Right lobe of liver (tissue), 6 donors: ENCODE measurements around the gene ANAPC2. TPM values are rescaled to one million over a fixed set of nuclear protein-coding genes. Genes with fewer than 3 reads are reported as not detected.

ENCODE experiments used
- ATAC-seq, 4 donors: fragments of 200-7000 bp; cut with Tn5 transposase; one replicate each; pipeline ENCODE4 v1.9.1; 2020; ENCODE audit warnings: mild to moderate bottlenecking in 4 of 4, moderate library complexity in 4 of 4
- DNase-seq, 3 donors: peaks; one replicate each; pipeline ENCODE4 v3.0.0-alpha.2; 2020
- H3K27ac ChIP-seq, 3 donors: fragments of 200-600 bp; one replicate each; pipeline ENCODE4 v1.8.0; 2022
- H3K27me3 ChIP-seq, 2 donors: fragments of 200-600 bp; one replicate each; pipeline ENCODE4 v1.8.0; 2022
- H3K36me3 ChIP-seq, 4 donors: fragments of 200-600 bp; sonication (generic) in 1 of 4; one replicate each; pipeline versions ENCODE4 v1.5.1 to v1.8.0; 2017 to 2022; ENCODE audit warnings: control low read depth in 1 of 4
- H3K4me1 ChIP-seq, 4 donors: fragments of 200-600 bp; sonication (generic) in 1 of 4; one replicate each; pipeline versions ENCODE4 v1.5.1 to v1.8.0; 2017 to 2022; ENCODE audit warnings: control low read depth in 1 of 4
- H3K4me3 ChIP-seq, 3 donors: fragments of 200-600 bp; one replicate each; pipeline ENCODE4 v1.8.0; 2022
- H3K9me3 ChIP-seq, 4 donors: fragments of 200-600 bp; sonication (generic) in 1 of 4; one replicate each; pipeline versions ENCODE4 v1.5.1 to v1.8.0; 2017 to 2022; ENCODE audit warnings: control low read depth in 1 of 4
- CTCF ChIP-seq, 4 donors: fragments of 200-600 bp in 3 of 4; fragments of 450-650 bp in 1 of 4; IDR thresholded peaks; one replicate each; pipeline versions ENCODE4 v1.5.1 to v1.8.0; 2016 to 2022; ENCODE audit warnings: antibody characterized with exemption in 4 of 4, mild to moderate bottlenecking in 2 of 4
- POLR2A ChIP-seq: fragments of 450-650 bp; IDR thresholded peaks from one replicate; pipeline ENCODE4 v1.6.1; 2017; ENCODE audit warnings: antibody characterized with exemption, mild to moderate bottlenecking
- WGBS: methylation state at CpG from one replicate; pipeline ENCODE4 v1.1.6; 2018; ENCODE audit warnings: low coverage, low lambda C conversion rate; ENCODE audit not compliant: insufficient coverage; ENCODE audit errors: missing lambda C conversion rate; 5-methylcytosine and 5-hydroxymethylcytosine counted together
- intact Hi-C, 2 donors: fragments of 100-400 bp; cut with DNase I; formaldehyde crosslinking; loops; one replicate each; pipeline versions ENCODE4 v1.11.2 to v1.14.1; 2022
- total RNA-seq, 6 experiments: library from RNA; depleted of rRNA in 2 of 6; stranded (reverse); fragments of >200 nt in 2 of 6; fragmentation: NEBNext Ultra II Directional in 3 of 6; extraction: Animal tissue kit (Norgen Biotek cat#: 25700) in 3 of 6; gene quantifications; one replicate each; pipeline versions ENCODE4 v1.1.0 to v1.2.4, GENCODE V29; 2016 to 2023
- donor health status: DM: no; HTN: yes; CAD: no.
- donor health status: DM: no; HTN: no; CAD: no.
- donor health status: DM: no; HTN: no; CAD: no.
- donor health status: DM: no; HTN: yes; CAD: no.
- donor health status: DM: no; HTN: yes; CAD: no.

ANAPC2 gene
- total RNA-seq, 6 experiments from 2014 or later: 16.1 to 36.5 (median 27.9) TPM

DNA sequence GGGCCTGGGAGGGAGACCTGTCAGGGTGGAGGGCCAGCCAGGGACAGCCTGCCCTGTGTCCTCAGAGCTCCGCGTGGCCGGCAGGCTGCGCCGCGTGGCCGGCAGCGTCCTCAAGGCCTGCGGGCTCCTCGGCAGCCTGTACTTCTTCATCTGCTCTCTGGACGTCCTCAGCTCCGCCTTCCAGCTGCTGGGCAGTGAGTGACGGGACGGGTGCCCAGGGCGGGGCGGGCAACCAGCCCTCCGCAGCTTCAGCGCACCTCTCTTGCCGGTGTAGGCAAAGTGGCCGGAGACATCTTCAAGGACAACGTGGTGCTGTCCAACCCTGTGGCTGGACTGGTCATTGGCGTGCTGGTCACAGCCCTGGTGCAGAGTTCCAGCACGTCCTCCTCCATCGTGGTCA, 44.1 kb upstream of the ANAPC2 start:
- Histone ChIP-seq H3K4me1 (peaks cover 0 to 6% (median 0%) of the 10 kb centered on the region in 4 donors), H3K27me3 (no peaks in the 10 kb centered on the region), H3K36me3 (no peaks in the 10 kb centered on the region), H3K9me3 (no peaks in the 10 kb centered on the region), H3K4me3 (no peak overlapping the region), H3K27ac (no peak overlapping the region)
- no peak for TF ChIP-seq CTCF (IDR thresholded peaks at IDR 0.05)
- no peak for TF ChIP-seq POLR2A
- DNase-seq (no peak), ATAC-seq (no peak)
- intact Hi-C loops: loop anchor here (5.0 to 10.0 kb wide), 4 partner anchors 48 to 115 kb away; partner anchors contain the start of genes ANAPC2 (in 1 of the 2) and SSNA1 (in 1 of the 2)
- no CpG with 5 or more reads among the region's 24 CpGs for WGBS

- H3K4me1 ChIP-seq: peaks cover 0 to 6% (median 0%) of the 10 kb centered on the region in 4 donors
- intact Hi-C loops: loop anchor here (5.0 to 10.0 kb wide), 4 partner anchors 47 to 115 kb away; partner anchors contain the start of genes ANAPC2 (in 1 of the 2) and SSNA1 (in 1 of the 2)
- no peak overlapping the region for H3K4me3 ChIP-seq
- TF ChIP-seq CTCF (IDR thresholded peaks at IDR 0.05): no peak
- TF ChIP-seq POLR2A: no peak
- ATAC-seq (no peak), DNase-seq (no peak)
- no peaks in the 10 kb centered on the region for H3K27me3 ChIP-seq
- WGBS: 60% methylated on average over 1 of the region's 10 CpGs
- no peaks in the 10 kb centered on the region for H3K9me3 ChIP-seq
- H3K27ac ChIP-seq: no peak overlapping the region
- H3K36me3 ChIP-seq: no peaks in the 10 kb centered on the region
These were observed 43.7 kb upstream of the ANAPC2 start for GRCh38 chr9:137232101-137232500.

DNA sequence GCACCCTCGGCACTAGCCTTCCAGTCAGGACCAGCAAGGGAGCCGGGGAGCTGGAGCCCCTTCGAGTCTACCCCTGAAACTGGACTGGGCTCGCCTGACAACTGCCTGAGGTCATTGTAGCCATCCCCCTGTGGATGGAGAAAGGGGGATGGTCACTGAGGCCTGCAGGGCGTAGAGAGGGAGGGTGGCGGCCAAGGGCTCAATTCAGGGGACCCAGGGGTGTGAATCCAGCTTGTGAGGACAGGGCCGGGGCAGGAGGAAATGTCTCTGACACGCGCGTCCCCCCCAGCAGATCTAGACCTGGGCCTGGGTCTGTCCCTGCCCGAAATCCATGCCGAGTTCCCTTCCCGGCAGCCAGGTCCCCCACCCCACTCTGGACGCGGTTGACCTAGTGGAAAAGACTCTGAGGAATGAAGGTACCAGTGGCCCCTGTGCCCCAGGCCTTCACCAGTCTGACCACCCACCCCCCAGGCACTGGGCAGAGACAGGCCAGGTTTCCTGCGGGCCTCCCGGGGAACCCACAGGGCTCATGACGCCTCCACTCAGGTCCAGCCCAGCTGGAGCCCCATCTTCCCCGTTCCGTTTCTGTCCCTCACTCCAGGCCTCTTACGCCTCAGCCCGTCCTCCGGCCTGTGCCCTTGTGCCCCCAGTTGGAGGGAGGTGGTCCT, 43.1 kb upstream of the ANAPC2 start:
- H3K4me3 ChIP-seq: no peak overlapping the region
- no peaks in the 10 kb centered on the region for H3K27me3 ChIP-seq
- intact Hi-C loops: loop anchor here (5.0 to 10.0 kb wide), 4 partner anchors 47 to 114 kb away; partner anchors contain the start of genes ANAPC2 (in 1 of the 2) and SSNA1 (in 1 of the 2)
- H3K27ac ChIP-seq: no peak overlapping the region
- WGBS: 63% methylated on average over 3 of the region's 23 CpGs
- TF ChIP-seq POLR2A: no peak
- TF ChIP-seq CTCF (IDR thresholded peaks at IDR 0.05): no peak
- H3K36me3 ChIP-seq: no peaks in the 10 kb centered on the region
- ATAC-seq (no peak), DNase-seq (no peak)
- no peaks in the 10 kb centered on the region for H3K9me3 ChIP-seq
- H3K4me1 ChIP-seq: peaks cover 0 to 3% (median 0%) of the 10 kb centered on the region in 4 donors

DNA sequence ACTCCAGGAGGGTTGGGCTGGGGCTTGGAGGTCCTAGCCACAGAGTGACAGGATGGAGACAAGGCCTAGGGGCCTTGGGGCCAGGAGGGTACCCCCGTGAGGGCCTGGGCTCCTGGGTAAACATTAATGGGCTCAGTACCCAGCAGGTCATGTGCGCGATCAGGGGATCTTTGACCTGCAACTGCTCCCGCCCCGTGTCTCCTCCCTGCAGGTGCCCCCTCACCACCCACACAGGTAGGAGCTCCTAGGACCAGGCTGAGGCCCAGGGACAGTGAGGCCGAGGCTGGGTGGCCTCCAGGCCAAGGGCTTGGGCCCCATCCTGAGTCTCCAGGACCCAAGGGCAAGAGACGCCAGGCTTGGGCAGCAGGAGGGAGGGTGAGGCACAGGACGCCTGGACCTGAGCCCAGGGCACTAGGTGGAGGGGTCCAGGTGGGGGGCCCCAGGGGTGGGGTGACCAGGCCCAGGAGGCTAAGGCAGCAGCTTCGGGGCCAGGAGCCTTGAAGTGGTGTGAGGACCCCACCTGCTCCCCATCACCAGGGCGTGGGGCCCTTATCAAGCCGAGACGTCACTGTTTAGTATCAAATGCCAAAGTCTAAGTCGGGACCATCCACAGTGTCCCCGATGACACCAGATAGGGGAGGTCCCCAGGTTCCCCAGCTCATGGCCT, 42.5 kb upstream of the ANAPC2 start, which contains the start of gene SLC34A3:
SLC34A3 (plus strand) TSS at position 197 of the 667 bp plus-strand sequence. CDS start 802 bp downstream, outside the sequence.
- intact Hi-C loops: loop anchor here (5.0 to 10.0 kb wide), 4 partner anchors 46 to 114 kb away; partner anchors contain the start of genes ANAPC2 (in 1 of the 2) and SSNA1 (in 1 of the 2)
- DNase-seq: no peak
- no peaks in the 10 kb centered on the region for H3K27me3 ChIP-seq

More for the DNA sequence above, 42.5 kb upstream of the ANAPC2 start, which contains the start of gene SLC34A3:
- Histone ChIP-seq H3K4me1 (peaks cover 0 to 3% (median 0%) of the 10 kb centered on the region in 4 donors), H3K36me3 (no peaks in the 10 kb centered on the region), H3K9me3 (no peaks in the 10 kb centered on the region), H3K27ac (no peak within 1 kb of the TSS), H3K4me3 (no peak within 1 kb of the TSS)
- TF ChIP-seq CTCF (IDR thresholded peaks at IDR 0.05) (no peak), POLR2A (no peak)
- no peak for ATAC-seq
- no CpG with 5 or more reads among the region's 14 CpGs for WGBS
